SIG-M5 treated with dmso at 0.1 percent for 504 hours (cell line): Measurements from ENCODE around the gene RGCC.
A peak's percentile ranks its signal among the peaks of the same experiment; 100 is the strongest.

Experiments
- DNase-seq: peaks from one replicate; lab custom pipeline; 2025; ENCODE audit not compliant: unreplicated experiment; lab: John Stamatoyannopoulos, UW

The RGCC gene

GRCh38 chr13:41514853-41515395, 57.6 kb downstream of the RGCC start:
- no peak for DNase-seq

- no peak for DNase-seq
These were observed 58.3 kb downstream of the RGCC start for GRCh38 chr13:41515491-41516139.

GRCh38 chr13:41516166-41516565, 58.8 kb downstream of the RGCC start:
- DNase-seq, result no peak

GRCh38 chr13:41516760-41517159, 59.4 kb downstream of the RGCC start:
- DNase-seq, result no peak

- DNase-seq, result peak; percentile 62
These were observed 62.8 kb downstream of the RGCC start for GRCh38 chr13:41520016-41520659.
